Caki2 (cell line): ENCODE data around the gene TUFT1. TPM values are rescaled to one million over a fixed set of nuclear protein-coding genes. Genes with fewer than 3 reads are reported as not detected.

ENCODE experiments used
- DNase-seq: peaks from one replicate; pipeline ENCODE4 v3.0.0-alpha.2; 2015; ENCODE audit warnings: low read depth
- in situ Hi-C: cut with HindIII; loops from 2 replicates; pipeline ENCODE4 v1.10.0; 2016; ENCODE audit warnings: low sequenced_read_pairs, low pct_unique_long_range_greater_than_20kb, mixed read lengths
- total RNA-seq: library from RNA; depleted of rRNA; stranded (reverse); fragments of >200 nt; shearing (Covaris generic); gene quantifications from 2 replicates; pipeline ENCODE4 v1.2.3, GENCODE V29; 2014; ENCODE audit warnings: low replicate concordance; rRNA removed

Gene TUFT1
- total RNA-seq, 1 experiment from 2014 or later = 5.8 TPM

DNA sequence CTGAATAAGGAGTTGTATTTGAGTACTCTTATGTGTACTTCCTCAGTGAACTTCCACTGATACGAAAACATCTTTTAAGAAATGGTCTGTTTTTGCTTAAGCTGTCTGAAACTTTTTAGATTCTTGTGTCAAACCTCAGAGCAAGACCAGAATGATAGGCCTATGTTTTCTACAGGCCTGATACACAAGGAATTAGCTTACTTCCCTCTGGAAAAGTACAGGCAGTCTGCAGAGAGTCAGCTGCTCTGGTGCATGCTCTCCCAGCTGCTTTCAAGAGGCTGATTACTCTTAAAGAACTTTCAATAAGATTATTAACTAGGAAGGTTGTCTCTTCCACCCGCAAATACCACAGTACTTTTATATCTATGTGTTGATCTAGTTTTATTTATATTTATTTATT lies 81.2 kb downstream of the TUFT1 start:
- no peak for DNase-seq
- in situ Hi-C loops = no loop called here

DNA sequence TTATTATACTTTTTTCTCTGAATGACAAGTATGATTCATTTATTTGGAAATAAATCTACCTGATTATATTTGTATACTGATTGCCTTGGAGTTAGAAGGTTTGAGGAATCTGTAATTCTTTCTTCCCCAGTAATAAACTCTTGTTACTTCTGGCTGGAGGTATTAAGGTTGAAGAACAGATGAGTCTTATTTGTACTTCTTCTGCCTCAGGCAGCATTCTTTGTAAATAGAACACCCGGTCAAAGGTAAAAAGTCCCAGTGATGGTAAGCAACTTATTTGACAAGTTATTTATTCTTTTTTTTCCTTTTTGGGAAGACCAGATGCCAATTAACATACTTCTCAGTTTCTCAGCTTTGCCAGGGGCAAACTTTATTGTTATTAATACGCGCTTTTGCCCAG lies 84.7 kb downstream of the TUFT1 start:
- DNase-seq = no peak
- in situ Hi-C loops = no loop called here

DNA sequence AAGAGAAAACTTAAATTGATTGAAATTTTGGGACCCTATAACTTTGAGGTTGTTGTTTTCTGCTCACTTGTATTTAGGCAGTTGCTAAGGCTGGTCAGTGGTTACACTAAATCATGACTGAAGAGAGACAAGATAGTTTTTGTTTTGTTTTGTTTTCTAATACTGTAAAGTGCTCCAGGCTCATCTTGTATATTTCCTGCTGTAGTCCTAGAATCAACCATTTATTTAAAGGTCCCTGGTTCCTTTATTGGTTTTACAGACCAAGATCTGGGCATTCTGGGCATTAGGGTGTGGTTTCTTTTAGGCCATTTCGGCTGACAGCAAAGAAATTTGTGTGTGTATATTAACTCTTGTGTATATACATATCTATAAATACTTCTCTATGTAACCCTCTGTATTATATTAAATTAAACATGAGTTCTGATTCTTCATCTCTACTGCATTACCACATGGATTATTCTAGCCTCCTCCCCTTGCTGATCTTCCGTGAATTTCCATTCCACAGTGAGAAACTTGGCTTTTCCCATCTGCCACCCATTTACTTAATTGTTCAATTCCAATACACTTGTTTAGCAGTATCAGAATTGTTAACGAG lies 86.7 kb downstream of the TUFT1 start:
- in situ Hi-C loops = no loop called here

DNA sequence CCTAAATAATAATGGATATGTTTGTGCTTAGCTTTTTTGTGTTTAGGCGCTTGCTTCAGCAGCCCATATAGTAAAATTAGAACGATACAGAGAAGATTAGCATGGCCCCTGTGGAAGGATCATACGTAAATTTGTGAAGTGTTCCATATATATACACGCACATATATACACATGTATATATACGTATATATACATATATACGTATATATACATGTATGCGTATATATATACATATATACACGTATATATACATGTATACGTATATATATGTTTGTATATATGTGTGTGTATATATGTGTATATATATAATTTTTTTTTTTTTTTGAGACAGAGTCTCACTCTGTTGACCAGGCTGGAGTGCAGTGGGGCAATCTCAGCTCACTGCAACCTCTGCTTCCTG lies 89.2 kb downstream of the TUFT1 start:
- in situ Hi-C loops = no loop called here
- no peak for DNase-seq

More for the DNA sequence above, 86.7 kb downstream of the TUFT1 start:
- DNase-seq = no peak

Other genes starting within 250 kb of the TUFT1 start
- gene PI4KB, start 212.9 kb upstream of the TUFT1 start, total RNA-seq = 26.2 and 40.2 TPM in 2 replicates
- 50.4 and 52.2 TPM in 2 replicates for gene RFX5, start 193.1 kb upstream of the TUFT1 start, total RNA-seq
- gene SELENBP1, start 167.6 kb upstream of the TUFT1 start, total RNA-seq = not detected in 2 replicates
- gene PSMB4, start 140.7 kb upstream of the TUFT1 start, total RNA-seq = 428 and 572 TPM in 2 replicates
- 4.5 and 7.9 TPM in 2 replicates for gene POGZ, start 80.8 kb upstream of the TUFT1 start, total RNA-seq
- gene CGN, start 28.9 kb upstream of the TUFT1 start, total RNA-seq = 0.03 and 0.61 TPM in 2 replicates
- 8.7 and 32.6 TPM in 2 replicates for gene SNX27, start 71.7 kb downstream of the TUFT1 start, total RNA-seq
- not detected in 2 replicates for gene CELF3, start 176.5 kb downstream of the TUFT1 start, total RNA-seq
- not detected in 2 replicates for gene RIIAD1, start 181.2 kb downstream of the TUFT1 start, total RNA-seq
- 145 and 162 TPM in 2 replicates for gene MRPL9, start 223.2 kb downstream of the TUFT1 start, total RNA-seq